ENCODE data around the gene OPRD1.

The OPRD1 gene

GRCh38 chr1:28885472-28885877, 73.5 kb downstream of the OPRD1 start:
- DNase-seq (ENCODE audit: low spot score): peak; percentile 49

GRCh38 chr1:28885977-28886730, 74.2 kb downstream of the OPRD1 start:
- no peak for DNase-seq (ENCODE audit: low spot score)

GRCh38 chr1:28886731-28887418, 74.9 kb downstream of the OPRD1 start:
- peak; percentile 88 for DNase-seq (ENCODE audit: low spot score)

- peak; percentile 69 for DNase-seq (ENCODE audit: low spot score)
Measured at GRCh38 chr1:28887419-28887834, 75.5 kb downstream of the OPRD1 start.

GRCh38 chr1:28887835-28888682, 76.1 kb downstream of the OPRD1 start:
- peak; percentile 63 for DNase-seq (ENCODE audit: low spot score)

- no peak for DNase-seq (ENCODE audit: low spot score)
Measured at GRCh38 chr1:28888915-28889314, 76.9 kb downstream of the OPRD1 start.

GRCh38 chr1:28889357-28889756, 77.4 kb downstream of the OPRD1 start:
- DNase-seq (ENCODE audit: low spot score): no peak

- DNase-seq (ENCODE audit: low spot score): no peak
Measured at GRCh38 chr1:28890435-28890834, 78.5 kb downstream of the OPRD1 start.

- DNase-seq (ENCODE audit: low spot score): no peak
Measured at GRCh38 chr1:28890836-28891235, 78.9 kb downstream of the OPRD1 start.

- no peak for DNase-seq (ENCODE audit: low spot score)
Measured at GRCh38 chr1:28891256-28891655, 79.3 kb downstream of the OPRD1 start.

GRCh38 chr1:28893403-28894102, 81.6 kb downstream of the OPRD1 start:
- peak; percentile 70 for DNase-seq (ENCODE audit: low spot score)

GRCh38 chr1:28894785-28895184, 82.8 kb downstream of the OPRD1 start:
- no peak for DNase-seq (ENCODE audit: low spot score)

- DNase-seq (ENCODE audit: low spot score): no peak
Measured at GRCh38 chr1:28895896-28896608, 84.1 kb downstream of the OPRD1 start.

- DNase-seq (ENCODE audit: low spot score): no peak
Measured at GRCh38 chr1:28896609-28896986, 84.6 kb downstream of the OPRD1 start.

- DNase-seq (ENCODE audit: low spot score): no peak
Measured at GRCh38 chr1:28897789-28898188, 85.8 kb downstream of the OPRD1 start.

GRCh38 chr1:28898405-28898881, 86.5 kb downstream of the OPRD1 start:
- DNase-seq (ENCODE audit: low spot score): no peak

GRCh38 chr1:28899267-28899666, 87.3 kb downstream of the OPRD1 start:
- no peak for DNase-seq (ENCODE audit: low spot score)

- no peak for DNase-seq (ENCODE audit: low spot score)
Measured at GRCh38 chr1:28900562-28900961, 88.6 kb downstream of the OPRD1 start.

- DNase-seq (ENCODE audit: low spot score): no peak
Measured at GRCh38 chr1:28902738-28903137, 90.8 kb downstream of the OPRD1 start.

GRCh38 chr1:28905921-28906666, 94.1 kb downstream of the OPRD1 start:
- no peak for DNase-seq (ENCODE audit: low spot score)

GRCh38 chr1:28909198-28909597, 97.2 kb downstream of the OPRD1 start:
- DNase-seq (ENCODE audit: low spot score): no peak

Measured in ecto neural progenitor cell (in vitro differentiated cells).